AG08396 (cell line): ENCODE results near the gene ZNF23.

Experiments used
- DNase-seq: peaks from one replicate; pipeline ENCODE4 v3.0.0; 2012; ENCODE audit warnings: low spot score, mixed read lengths

The ZNF23 gene

GRCh38 chr16:71467810-71468209, 5.8 kb upstream of the ZNF23 start:
- DNase-seq: peak; percentile 73

DNA sequence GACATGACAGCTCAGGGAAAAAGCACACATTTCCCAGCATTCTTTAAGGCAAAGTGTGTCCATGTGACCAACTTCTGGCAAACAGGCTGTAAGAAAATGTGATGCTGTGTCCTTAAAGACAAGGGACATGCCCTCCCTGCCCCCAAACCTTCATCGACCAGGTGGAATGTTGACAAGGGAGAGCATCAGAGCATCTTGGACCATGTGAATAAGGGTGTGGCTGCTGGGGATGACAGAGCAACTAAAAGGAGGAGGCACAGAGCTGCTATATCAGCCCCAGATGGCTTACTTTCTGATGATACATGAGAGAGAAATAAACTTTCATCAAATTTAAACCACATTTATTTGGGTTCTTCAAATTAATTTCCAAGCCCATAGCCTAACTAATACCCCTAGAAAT, 2.2 kb upstream of the ZNF23 start:
- no peak for DNase-seq

GRCh38 chr16:71460941-71461340, 1.1 kb downstream of the ZNF23 start:
- no peak for DNase-seq

- peak; percentile 81 for DNase-seq
Observed at GRCh38 chr16:71460236-71460635, 1.8 kb downstream of the ZNF23 start.

DNA sequence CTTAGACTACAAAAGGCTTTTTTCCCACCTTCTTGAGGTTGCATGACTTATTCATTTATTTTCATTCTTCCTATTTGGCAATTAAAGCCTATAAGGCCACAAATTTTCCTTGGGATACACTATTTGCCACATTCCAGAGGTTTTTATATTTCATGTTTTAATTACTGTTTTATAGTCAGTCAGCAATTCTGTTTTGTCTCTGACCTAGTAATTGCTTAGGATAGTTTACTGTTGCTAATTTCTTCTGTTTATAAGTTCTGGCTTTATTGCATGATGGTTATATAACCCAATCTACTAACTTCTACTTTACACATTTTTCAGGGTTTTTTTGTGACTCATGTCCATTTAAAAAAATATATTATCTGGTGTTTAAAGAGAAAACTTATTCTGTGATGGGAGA, 2.5 kb downstream of the ZNF23 start:
- DNase-seq: no peak

DNA sequence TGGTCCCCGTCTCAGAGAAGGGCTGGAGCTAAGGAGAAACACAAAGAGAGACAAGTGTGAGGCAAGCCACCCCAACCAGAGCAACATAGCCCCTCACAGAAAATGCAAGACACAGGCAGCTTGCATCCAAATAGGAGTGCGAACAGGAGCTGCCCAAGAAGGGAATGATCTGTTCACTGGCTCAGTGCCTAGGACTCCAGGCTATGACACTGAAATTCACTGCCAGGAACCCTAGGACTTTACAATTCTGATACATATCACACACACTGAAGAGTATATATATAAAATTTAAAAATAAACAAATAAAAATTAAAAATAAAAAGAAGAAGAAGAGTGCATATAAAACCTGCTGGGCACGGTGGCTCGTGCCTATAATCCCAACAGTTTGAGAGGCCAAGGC, 5.2 kb downstream of the ZNF23 start:
- no peak for DNase-seq

GRCh38 chr16:71453036-71453435, 9.0 kb downstream of the ZNF23 start:
- DNase-seq: no peak

DNA sequence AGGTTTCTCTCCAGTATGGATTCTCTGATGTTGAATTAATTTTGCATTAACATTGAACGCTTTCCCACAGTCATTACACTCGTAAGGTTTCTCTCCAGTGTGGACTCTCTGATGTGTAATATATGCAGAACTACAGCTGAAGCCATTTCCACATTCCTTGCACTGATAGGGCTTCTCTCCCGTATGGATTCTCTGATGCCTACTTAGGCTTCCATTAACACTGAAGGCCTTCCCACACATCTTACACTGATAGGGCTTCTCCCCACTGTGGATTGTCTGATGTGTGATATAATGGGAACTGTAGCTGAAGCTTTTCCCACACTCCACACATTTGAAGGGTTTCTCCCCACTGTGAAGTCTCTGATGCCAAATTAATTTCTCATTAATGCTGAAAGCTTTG, 13.0 kb downstream of the ZNF23 start:
- no peak for DNase-seq

GRCh38 chr16:71448274-71448866, 13.7 kb downstream of the ZNF23 start:
- no peak for DNase-seq

DNA sequence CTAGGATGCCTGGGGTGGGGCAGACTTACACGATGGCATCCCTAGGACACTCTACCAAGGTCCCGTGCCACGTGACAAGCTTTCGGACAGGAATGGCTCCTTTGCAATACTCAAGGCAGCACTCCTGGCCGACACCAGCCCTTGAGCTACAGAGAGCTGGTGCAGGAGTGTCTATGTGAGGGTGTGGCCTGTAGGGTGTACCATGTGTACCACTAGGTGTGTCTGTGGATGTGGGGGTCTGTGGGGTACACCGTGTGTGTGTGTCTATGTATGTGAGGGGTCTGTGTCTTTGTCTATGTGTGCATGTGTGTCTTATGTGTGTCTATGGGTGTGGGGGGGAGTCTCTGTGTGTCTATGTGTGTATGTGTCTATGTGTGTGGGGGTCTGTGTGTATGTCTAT, 18.3 kb downstream of the ZNF23 start:
- DNase-seq: no peak

- no peak for DNase-seq
Observed at GRCh38 chr16:71442051-71442440, 20.0 kb downstream of the ZNF23 start, which contains the start of gene TLE7. TLE7 (minus strand) TSS chr16:71442054; CDS start chr16:71433324, 8,730 bp downstream.

DNA sequence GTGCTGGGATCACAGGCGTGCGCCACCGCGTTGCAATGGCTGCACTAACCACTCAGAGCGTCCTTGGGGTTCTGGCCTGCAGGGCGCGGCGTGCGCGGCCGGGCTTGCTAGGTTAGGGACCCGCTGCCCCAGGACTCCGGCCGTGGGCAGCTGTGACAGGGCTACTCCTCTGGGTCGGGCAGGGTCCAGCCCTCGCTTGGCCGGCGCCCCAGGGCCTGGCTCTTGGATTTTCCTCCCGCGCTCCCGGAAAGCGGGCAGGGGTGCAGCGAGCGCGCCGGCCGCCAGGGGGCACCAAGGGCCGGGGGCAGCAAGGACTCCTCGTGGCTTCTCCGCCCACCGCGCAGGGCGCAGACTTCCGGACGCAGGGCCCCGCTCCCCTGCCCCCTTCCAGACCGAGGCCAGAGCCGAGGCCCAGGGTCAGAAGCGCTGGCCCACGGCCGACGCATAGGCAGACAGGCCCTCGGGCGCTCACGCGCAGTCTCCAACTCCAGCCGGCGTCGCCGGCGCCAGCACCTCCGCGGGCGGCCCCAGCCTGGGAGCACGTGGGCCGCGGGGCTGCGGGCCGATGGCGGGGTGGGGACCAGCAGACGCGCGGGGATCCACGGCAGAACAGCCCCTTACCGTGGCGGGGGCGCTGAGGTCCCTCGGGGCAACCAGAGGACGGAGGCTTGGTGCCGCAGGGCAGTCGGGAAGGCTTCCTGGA, 20.5 kb downstream of the ZNF23 start:
- no peak for DNase-seq

DNA sequence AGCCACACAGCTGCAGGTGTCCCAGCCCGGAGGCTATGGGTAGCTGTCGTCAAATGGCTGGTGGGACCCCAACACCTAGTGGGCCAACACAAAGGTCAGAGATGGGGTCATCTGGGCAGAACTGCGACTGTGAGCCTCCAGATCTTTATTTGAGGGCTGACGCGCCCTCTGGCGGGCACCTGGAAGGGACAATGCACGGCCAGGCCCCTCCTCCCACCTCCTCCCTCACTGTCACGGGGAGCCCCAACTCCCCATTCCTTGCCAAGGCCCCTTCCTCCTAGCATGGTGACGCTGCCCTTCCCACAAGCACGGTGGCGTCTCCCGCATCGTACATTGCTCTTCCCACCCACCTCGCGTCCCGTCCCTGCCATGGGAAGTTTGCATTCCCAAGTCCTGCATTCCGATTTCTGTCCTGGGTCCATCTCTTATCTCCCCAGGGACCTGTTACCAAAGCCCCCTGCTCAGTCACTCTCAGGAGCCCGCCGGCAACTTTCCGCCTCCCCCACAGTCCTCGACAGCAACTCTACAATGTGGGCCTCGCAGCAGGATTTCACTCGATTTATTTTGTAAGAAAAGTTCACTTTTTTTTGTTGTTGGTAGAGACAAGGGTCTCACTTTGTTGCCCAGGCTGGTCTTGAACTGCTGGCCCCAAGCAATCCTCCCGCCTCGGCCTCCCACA, 21.2 kb downstream of the ZNF23 start:
- DNase-seq: no peak

DNA sequence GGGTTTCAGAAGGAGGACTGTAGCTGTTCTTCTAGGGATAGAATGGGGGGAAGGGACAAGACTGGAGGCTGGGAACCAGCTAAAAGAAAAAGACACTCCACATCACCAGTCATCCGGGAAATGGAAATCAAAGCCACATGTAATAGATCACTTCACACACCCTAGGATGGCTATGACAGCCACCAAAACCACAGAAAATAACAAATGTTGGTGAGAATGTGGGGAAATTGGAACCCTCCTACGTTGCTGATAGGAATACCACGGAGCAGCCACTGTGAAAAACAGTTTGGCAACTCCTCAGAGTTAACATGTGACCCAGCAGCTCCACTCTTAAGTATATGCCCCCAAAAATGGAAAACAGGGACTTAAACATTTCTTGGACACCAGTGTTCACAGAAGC, 22.5 kb downstream of the ZNF23 start:
- no peak for DNase-seq

- no peak for DNase-seq
Observed at GRCh38 chr16:71436473-71436872, 25.6 kb downstream of the ZNF23 start.

- no peak for DNase-seq
Observed at GRCh38 chr16:71432906-71433305, 29.1 kb downstream of the ZNF23 start.

GRCh38 chr16:71431991-71432390, 30.1 kb downstream of the ZNF23 start:
- DNase-seq: no peak

- DNase-seq: no peak
Observed at GRCh38 chr16:71431176-71431575, 30.9 kb downstream of the ZNF23 start.

- no peak for DNase-seq
Observed at GRCh38 chr16:71430744-71431143, 31.3 kb downstream of the ZNF23 start.

DNA sequence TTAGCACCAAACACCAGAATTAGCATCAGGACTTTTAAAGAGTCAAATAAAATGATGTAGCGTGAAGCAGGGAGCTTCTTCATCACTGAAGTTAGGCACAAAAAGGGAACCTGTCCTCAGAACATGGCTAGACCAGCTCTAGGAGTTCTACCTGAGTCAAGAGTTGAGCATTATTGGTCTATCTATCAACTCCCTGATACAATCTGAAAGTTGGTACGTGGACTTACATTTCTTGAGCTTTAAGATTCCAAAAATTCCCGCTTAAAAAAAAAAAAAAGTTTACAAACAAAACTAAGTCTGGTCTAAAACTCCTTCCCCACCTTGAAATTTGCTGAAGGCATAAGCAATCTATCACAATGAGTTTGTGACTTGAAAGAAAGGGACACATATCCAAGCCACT, 32.5 kb downstream of the ZNF23 start:
- DNase-seq: no peak

- DNase-seq: no peak
Observed at GRCh38 chr16:71428883-71429282, 33.2 kb downstream of the ZNF23 start.

GRCh38 chr16:71428385-71428784, 33.7 kb downstream of the ZNF23 start:
- no peak for DNase-seq

DNA sequence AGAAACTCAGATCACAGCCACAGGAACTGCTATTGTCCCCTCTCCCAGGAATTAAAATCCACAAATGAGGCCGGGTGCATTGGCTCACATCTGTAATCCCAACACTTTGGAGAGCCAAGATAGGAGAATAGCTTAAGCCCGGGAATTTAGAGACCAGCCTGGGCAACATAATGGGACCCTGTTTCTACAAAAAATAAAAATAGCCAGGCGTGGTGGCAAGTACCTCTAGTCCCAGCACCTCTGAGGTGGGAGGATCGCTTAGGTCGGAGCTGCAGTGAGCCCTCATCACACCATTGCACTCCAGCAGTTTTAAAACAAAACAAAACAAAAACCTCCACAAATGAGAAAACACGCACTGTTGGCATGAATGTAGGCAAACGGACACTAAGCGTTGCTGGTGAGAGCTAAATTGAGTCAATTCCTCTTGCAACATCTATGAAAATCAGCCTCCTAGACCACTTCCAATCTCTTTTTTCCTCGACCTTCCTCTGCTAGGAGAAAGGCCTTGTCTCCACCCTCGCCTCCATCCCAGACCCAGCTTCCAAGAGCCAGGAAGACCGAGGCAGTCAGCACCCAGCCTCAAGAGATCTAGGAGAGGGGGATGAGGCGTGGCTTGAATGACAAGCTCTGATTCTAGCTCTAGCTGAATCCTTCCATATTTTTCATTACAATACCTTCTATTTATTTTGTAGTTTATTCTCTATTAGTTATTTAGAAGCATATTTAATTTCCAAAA, 35.0 kb downstream of the ZNF23 start:
- DNase-seq: no peak
